ENCODE results near the gene UROC1. TPM values are rescaled to one million over a fixed set of nuclear protein-coding genes. Genes with fewer than 3 reads are reported as not detected.
A peak's percentile ranks its signal among the peaks of the same experiment; 100 is the strongest.

Gene UROC1
- total and polyA plus RNA-seq, 2 of the 13 experiments (the other 11 are each of a cell fraction or from before 2014, with no cell fraction given): 0.71 to 1.3 TPM

DNA sequence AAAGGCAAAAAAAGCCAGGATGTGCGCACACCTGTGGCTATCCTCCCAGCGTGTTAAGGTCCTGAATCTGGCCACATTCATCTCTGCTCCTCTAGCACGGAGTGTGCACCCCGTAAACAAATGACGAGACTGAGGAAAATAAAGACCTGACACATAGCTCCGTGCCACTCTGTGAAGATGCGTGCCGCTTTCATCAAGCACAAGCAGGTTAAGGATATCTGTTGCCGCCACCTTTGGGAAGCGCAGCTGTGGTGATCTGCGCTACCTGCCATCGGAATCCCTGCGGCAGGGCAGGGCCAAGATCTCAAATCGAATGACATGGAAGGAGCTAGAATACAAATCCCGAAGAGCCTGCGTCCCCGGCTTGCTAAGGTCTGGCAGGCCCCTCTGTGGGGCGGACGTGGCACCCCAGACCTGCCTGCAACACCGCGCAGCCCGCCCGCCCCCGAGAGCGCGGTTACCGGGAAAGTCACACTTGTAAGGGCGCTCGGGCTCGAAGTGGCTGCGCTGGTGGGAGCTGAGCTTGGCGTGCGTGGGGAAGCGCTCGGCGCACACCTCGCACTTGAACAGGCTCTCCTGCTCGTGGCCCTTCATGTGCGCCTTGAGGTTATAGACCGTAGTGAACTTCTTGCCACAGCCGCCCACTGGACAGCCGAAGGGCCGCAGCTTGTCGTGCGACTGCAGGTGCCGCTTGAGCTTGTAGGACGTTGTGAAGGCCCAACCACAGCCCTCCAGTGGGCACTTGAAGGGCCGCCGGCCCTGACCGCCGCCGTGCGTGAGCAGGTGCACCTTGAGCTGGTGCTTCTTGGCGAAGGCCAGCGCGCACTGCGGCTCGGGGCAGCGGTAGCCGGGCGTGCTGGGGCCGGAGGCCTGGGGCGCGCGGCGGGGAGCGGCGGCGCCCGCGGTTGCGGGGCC lies 42.8 kb downstream of the UROC1 start (continued):
- TF ChIP-seq, protein P1, sequence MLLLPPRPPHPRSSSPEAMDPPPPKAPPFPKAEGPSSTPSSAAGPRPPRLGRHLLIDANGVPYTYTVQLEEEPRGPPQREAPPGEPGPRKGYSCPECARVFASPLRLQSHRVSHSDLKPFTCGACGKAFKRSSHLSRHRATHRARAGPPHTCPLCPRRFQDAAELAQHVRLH (CRISPR knock-in tag; IDR thresholded peaks at IDR 0.05; ENCODE audit: borderline replicate concordance, low read depth): no peak
- TF ChIP-seq GABPA (IDR thresholded peaks at IDR 0.05; ENCODE audit: low read depth, low read length) (no peak), GABPA (CRISPR knock-in tag; IDR thresholded peaks at IDR 0.05; ENCODE audit: low read depth) (no peak), SAP130 (CRISPR knock-in tag; IDR thresholded peaks at IDR 0.05; ENCODE audit: low read depth) (peak; percentile 65), ZNF10 (CRISPR knock-in tag; IDR thresholded peaks at IDR 0.05; ENCODE audit: borderline replicate concordance, low read depth) (no peak), MEIS2 (CRISPR knock-in tag; IDR thresholded peaks at IDR 0.05) (0 out of 2 replicates have a peak, but pooled peaks have one; percentile 16), NFATC3 (CRISPR knock-in tag; IDR thresholded peaks at IDR 0.05) (no peak), NR1H2 (CRISPR knock-in tag; IDR thresholded peaks at IDR 0.05; ENCODE audit: borderline replicate concordance, low read depth) (no peak), ZFP36L2 (CRISPR knock-in tag; IDR thresholded peaks at IDR 0.05) (no peak), YY1 (IDR thresholded peaks at IDR 0.05; ENCODE audit: insufficient read depth, insufficient replicate concordance, low read depth, low read length) (no peak), MED8 (CRISPR knock-in tag; IDR thresholded peaks at IDR 0.05; ENCODE audit: insufficient replicate concordance) (no peak), NFE2L2 (IDR thresholded peaks at IDR 0.05; ENCODE audit: low read length) (no peak), MXI1 (IDR thresholded peaks at IDR 0.05; ENCODE audit: borderline replicate concordance, low read depth, low read length) (no peak), BRD4 (CRISPR knock-in tag; IDR thresholded peaks at IDR 0.05) (0 out of 2 replicates have a peak, but pooled peaks have one; percentile 60), RARG (CRISPR knock-in tag; IDR thresholded peaks at IDR 0.05; ENCODE audit: low read depth) (no peak)
- TF ChIP-seq, protein P2, sequence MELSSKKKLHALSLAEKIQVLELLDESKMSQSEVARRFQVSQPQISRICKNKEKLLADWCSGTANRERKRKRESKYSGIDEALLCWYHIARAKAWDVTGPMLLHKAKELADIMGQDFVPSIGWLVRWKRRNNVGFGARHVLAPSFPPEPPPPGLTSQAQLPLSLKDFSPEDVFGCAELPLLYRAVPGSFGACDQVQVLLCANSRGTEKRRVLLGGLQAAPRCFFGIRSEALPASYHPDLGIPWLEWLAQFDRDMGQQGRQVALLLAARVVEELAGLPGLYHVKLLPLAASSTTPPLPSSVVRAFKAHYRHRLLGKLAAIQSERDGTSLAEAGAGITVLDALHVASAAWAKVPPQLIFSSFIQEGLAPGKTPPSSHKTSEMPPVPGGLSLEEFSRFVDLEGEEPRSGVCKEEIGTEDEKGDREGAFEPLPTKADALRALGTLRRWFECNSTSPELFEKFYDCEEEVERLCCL (CRISPR knock-in tag; IDR thresholded peaks at IDR 0.05; ENCODE audit: borderline replicate concordance): no peak
- TF ChIP-seq, protein P3, sequence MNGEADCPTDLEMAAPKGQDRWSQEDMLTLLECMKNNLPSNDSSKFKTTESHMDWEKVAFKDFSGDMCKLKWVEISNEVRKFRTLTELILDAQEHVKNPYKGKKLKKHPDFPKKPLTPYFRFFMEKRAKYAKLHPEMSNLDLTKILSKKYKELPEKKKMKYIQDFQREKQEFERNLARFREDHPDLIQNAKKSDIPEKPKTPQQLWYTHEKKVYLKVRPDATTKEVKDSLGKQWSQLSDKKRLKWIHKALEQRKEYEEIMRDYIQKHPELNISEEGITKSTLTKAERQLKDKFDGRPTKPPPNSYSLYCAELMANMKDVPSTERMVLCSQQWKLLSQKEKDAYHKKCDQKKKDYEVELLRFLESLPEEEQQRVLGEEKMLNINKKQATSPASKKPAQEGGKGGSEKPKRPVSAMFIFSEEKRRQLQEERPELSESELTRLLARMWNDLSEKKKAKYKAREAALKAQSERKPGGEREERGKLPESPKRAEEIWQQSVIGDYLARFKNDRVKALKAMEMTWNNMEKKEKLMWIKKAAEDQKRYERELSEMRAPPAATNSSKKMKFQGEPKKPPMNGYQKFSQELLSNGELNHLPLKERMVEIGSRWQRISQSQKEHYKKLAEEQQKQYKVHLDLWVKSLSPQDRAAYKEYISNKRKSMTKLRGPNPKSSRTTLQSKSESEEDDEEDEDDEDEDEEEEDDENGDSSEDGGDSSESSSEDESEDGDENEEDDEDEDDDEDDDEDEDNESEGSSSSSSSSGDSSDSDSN (CRISPR knock-in tag; IDR thresholded peaks at IDR 0.05): peak; percentile 51
- TF ChIP-seq, protein P4, sequence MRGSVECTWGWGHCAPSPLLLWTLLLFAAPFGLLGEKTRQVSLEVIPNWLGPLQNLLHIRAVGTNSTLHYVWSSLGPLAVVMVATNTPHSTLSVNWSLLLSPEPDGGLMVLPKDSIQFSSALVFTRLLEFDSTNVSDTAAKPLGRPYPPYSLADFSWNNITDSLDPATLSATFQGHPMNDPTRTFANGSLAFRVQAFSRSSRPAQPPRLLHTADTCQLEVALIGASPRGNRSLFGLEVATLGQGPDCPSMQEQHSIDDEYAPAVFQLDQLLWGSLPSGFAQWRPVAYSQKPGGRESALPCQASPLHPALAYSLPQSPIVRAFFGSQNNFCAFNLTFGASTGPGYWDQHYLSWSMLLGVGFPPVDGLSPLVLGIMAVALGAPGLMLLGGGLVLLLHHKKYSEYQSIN (CRISPR knock-in tag; IDR thresholded peaks at IDR 0.05; ENCODE audit: borderline replicate concordance): no peak
- TF ChIP-seq, protein P5, sequence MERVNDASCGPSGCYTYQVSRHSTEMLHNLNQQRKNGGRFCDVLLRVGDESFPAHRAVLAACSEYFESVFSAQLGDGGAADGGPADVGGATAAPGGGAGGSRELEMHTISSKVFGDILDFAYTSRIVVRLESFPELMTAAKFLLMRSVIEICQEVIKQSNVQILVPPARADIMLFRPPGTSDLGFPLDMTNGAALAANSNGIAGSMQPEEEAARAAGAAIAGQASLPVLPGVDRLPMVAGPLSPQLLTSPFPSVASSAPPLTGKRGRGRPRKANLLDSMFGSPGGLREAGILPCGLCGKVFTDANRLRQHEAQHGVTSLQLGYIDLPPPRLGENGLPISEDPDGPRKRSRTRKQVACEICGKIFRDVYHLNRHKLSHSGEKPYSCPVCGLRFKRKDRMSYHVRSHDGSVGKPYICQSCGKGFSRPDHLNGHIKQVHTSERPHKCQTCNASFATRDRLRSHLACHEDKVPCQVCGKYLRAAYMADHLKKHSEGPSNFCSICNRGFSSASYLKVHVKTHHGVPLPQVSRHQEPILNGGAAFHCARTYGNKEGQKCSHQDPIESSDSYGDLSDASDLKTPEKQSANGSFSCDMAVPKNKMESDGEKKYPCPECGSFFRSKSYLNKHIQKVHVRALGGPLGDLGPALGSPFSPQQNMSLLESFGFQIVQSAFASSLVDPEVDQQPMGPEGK (CRISPR knock-in tag; IDR thresholded peaks at IDR 0.05): no peak
- TF ChIP-seq, protein P6, sequence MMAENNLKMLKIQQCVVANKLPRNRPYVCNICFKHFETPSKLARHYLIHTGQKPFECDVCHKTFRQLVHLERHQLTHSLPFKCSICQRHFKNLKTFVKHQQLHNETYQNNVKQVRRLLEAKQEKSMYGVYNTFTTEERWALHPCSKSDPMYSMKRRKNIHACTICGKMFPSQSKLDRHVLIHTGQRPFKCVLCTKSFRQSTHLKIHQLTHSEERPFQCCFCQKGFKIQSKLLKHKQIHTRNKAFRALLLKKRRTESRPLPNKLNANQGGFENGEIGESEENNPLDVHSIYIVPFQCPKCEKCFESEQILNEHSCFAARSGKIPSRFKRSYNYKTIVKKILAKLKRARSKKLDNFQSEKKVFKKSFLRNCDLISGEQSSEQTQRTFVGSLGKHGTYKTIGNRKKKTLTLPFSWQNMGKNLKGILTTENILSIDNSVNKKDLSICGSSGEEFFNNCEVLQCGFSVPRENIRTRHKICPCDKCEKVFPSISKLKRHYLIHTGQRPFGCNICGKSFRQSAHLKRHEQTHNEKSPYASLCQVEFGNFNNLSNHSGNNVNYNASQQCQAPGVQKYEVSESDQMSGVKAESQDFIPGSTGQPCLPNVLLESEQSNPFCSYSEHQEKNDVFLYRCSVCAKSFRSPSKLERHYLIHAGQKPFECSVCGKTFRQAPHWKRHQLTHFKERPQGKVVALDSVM (CRISPR knock-in tag; IDR thresholded peaks at IDR 0.05): no peak
